H1 (cell line): Measurements from ENCODE around the gene GRIK4. TPM values are rescaled to one million over a fixed set of nuclear protein-coding genes. Genes with fewer than 3 reads are reported as not detected.

Experiments used
- CEBPB ChIP-seq: IDR thresholded peaks from 2 replicates; pipeline ENCODE4 v1.6.1; 2012; ENCODE audit warnings: low read depth, low read length
- E2F6 ChIP-seq: IDR thresholded peaks from 2 replicates; pipeline ENCODE4 v1.6.1; 2012; ENCODE audit warnings: inconsistent platforms
- EP300 ChIP-seq, 2 experiments: IDR thresholded peaks; 1 replicate in 1 of 2; 2 replicates in 1 of 2; pipeline ENCODE4 v1.6.1; 2011 to 2012; ENCODE audit warnings: low read depth in 2 of 2, low read length in 2 of 2, mild to moderate bottlenecking in 2 of 2, borderline replicate concordance in 1 of 2, inconsistent platforms in 1 of 2, moderate library complexity in 1 of 2
- FOSL1 ChIP-seq: IDR thresholded peaks from 2 replicates; pipeline ENCODE4 v1.6.1; 2011; ENCODE audit warnings: mild to moderate bottlenecking, low read depth, low read length, moderate library complexity; ENCODE audit not compliant: insufficient read depth
- KDM5A ChIP-seq: fragments of 200-600 bp; IDR thresholded peaks from 2 replicates; pipeline ENCODE4 v1.7.1; 2012; ENCODE audit warnings: mild to moderate bottlenecking, low read length, inconsistent platforms, mixed read lengths
- RAD21 ChIP-seq, 2 experiments: IDR thresholded peaks in 1 of 2; conservative IDR thresholded peaks in 1 of 2; 2 replicates each; pipeline ENCODE4 v1.6.1; 2011; ENCODE audit warnings: low read depth in 2 of 2, low read length in 2 of 2, improper control_type of control experiment in 1 of 2, inconsistent platforms in 1 of 2, mild to moderate bottlenecking in 1 of 2, moderate library complexity in 1 of 2
- polyA plus RNA-seq, 7 experiments: library from polyadenylated mRNA; depleted of rRNA in 3 of 7; stranded (reverse) in 5 of 7; unstranded in 2 of 7; fragments of >200 nt in 5 of 7; fragments of 200-250 nt in 2 of 7; gene quantifications; 1 replicate in 5 of 7; 2 replicates in 1 of 7; 4 replicates in 1 of 7; pipeline versions ENCODE4 v1.2.1 to v1.2.3, GENCODE V29; 2011 to 2013; ENCODE audit warnings: missing spikeins in 2 of 7, mixed read lengths in 2 of 7
- total RNA-seq: library from RNA; stranded (reverse); fragmentation: NEBNext Ultra II Directional; extraction: Animal tissue kit (Norgen Biotek cat#: 25700); gene quantifications from 2 replicates; pipeline ENCODE4 v1.2.1, GENCODE V29; 2021

Gene GRIK4
- total and polyA plus RNA-seq, 2 of the 8 experiments (the other 6 are each of a cell fraction or from before 2014, with no cell fraction given), result 1.2 to 2.9 TPM

DNA sequence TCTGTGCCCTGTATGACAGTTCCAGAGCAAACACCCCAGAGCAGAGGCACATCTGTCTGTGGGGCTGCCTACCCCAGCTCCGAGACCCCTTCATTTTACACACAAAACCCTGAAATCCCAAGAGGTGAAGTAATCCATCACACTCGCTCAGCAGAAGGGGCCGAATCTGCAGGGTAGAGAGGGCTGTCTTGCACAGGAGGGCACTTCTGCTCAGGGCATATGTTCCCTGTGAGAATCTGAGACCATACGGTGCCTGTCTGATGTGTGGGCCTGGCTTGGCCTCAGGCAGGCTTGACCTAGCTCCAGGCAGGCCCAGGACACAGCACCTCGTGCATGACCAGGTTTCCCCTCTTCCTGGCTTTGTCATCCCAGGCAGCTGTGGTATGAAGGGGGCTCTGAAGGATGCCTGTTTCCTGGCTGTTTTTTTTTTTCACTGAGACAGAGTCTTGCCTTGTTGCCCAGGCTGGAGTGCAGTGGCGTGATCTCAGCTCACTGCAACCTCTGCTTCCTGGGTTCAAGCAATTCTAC is 37.2 kb downstream of the GRIK4 start (continued):
- TF ChIP-seq EP300 (IDR thresholded peaks at IDR 0.05; ENCODE audit: borderline replicate concordance in 1 of 2, low read depth in 2 of 2, low read length in 2 of 2) (no peak), KDM5A (no peak), FOSL1 (no peak), CEBPB (no peak), RAD21 (IDR thresholded peaks at IDR 0.05 in 1 of 2, conservative IDR thresholded peaks at IDR 0.05 in 1 of 2; ENCODE audit: low read depth in 2 of 2, low read length in 2 of 2) (no peak), E2F6 (no peak)
